K562 (cell line): Measurements from ENCODE around the gene PRKG2. TPM values are rescaled to one million over a fixed set of nuclear protein-coding genes. Genes with fewer than 3 reads are reported as not detected.

Source experiments
- ATAC-seq: fragments of 200-7000 bp; cut with Tn5 transposase; 3 replicates; pipeline ENCODE4 v1.9.1; 2020; ENCODE audit warnings: moderate library complexity
- BruUV-seq: library from RNA; stranded (reverse); fragments of 400-500 nt; replicated peaks from 2 replicates; lab custom pipeline; 2021; lab: Mats Ljungman, UMichigan
- CTCF ChIA-PET: fragments of 300-600 bp; formaldehyde crosslinking; extraction: SDS; loops from one replicate; lab custom pipeline; 2021; ENCODE audit warnings: low intra/inter-chr PET ratio; lab: Yijun Ruan, JAX
- POLR2A ChIA-PET: fragments of 300-600, 350-650 bp; sonication (Branson Sonifier 250); formaldehyde crosslinking; extraction: SDS; loops from one replicate; lab custom pipeline; 2021; ENCODE audit warnings: antibody characterized with exemption, inconsistent platforms; lab: Yijun Ruan, JAX
- DNase-seq, 4 experiments: peaks; one replicate each; pipeline versions ENCODE4 v3.0.0 to v3.0.0-alpha.2; 2011 to 2018; ENCODE audit warnings: low spot score in 3 of 4, mixed read lengths in 3 of 4; ENCODE audit errors: extremely low read depth in 1 of 4
- FAIRE-seq: peaks from 2 replicates; lab custom pipeline; 2011; peaks lifted over from hg19 to GRCh38; lab: Jason Lieb, UNC
- H2AFZ ChIP-seq: 2 replicates; pipeline ENCODE4 v1.6.0; 2011; ENCODE audit warnings: low read depth, low read length, control low read depth, inconsistent platforms
- H3K27ac ChIP-seq: fragments of 200-600 bp; 3 replicates; pipeline ENCODE4 v1.8.0; 2011; ENCODE audit warnings: low read depth, mild to moderate bottlenecking, control low read depth, inconsistent platforms, low read length, moderate library complexity, mixed read lengths; ENCODE audit errors: extremely low read depth
- H3K27me3 ChIP-seq, 2 experiments: fragments of 300-600 bp in 1 of 2; 2 replicates in 1 of 2; 3 replicates in 1 of 2; pipeline versions ENCODE4 v1.6.0 to v1.8.0; 2011; ENCODE audit warnings: inconsistent platforms in 2 of 2, low read length in 2 of 2, mild to moderate bottlenecking in 1 of 2, mixed read lengths in 1 of 2, moderate library complexity in 1 of 2; ENCODE audit not compliant: control insufficient read depth in 2 of 2, insufficient read depth in 2 of 2
- H3K36me3 ChIP-seq: fragments of 300-600 bp; 3 replicates; pipeline ENCODE4 v1.8.0; 2011; ENCODE audit warnings: mild to moderate bottlenecking, low read length, inconsistent platforms; ENCODE audit not compliant: control insufficient read depth, insufficient read depth
- H3K4me1 ChIP-seq, 2 experiments: fragments of 200-600 bp in 1 of 2; replicated peaks in 1 of 2; 2 replicates in 1 of 2; 3 replicates in 1 of 2; pipeline versions ENCODE4 v1.5.1 to v1.8.0; 2011; ENCODE audit warnings: inconsistent platforms in 2 of 2, low read length in 2 of 2, mild to moderate bottlenecking in 1 of 2, mixed read lengths in 1 of 2, moderate library complexity in 1 of 2; ENCODE audit not compliant: control insufficient read depth in 2 of 2, insufficient read depth in 2 of 2
- H3K4me2 ChIP-seq: 2 replicates; pipeline ENCODE4 v1.6.1; 2011; ENCODE audit warnings: low read length, control low read depth, inconsistent platforms, mixed read lengths; ENCODE audit not compliant: insufficient read depth
- H3K4me3 ChIP-seq: fragments of 200-600 bp; sonication (generic), shearing (Covaris generic); 2 replicates; pipeline ENCODE4 v1.5.1; 2016; ENCODE audit warnings: control low read depth, inconsistent platforms
- H3K79me2 ChIP-seq: fragments of 200-600 bp; 3 replicates; pipeline ENCODE4 v1.8.0; 2011; ENCODE audit warnings: low read length, inconsistent platforms; ENCODE audit not compliant: control insufficient read depth, insufficient read depth
- H3K9ac ChIP-seq, 2 experiments: 2 replicates each; pipeline versions ENCODE4 v1.6.0 to v1.6.1; 2011; ENCODE audit warnings: low read depth in 2 of 2, low read length in 2 of 2, control low read depth in 1 of 2, inconsistent platforms in 1 of 2, mild to moderate bottlenecking in 1 of 2, mixed read lengths in 1 of 2; ENCODE audit not compliant: insufficient read depth in 1 of 2
- H3K9me1 ChIP-seq: one replicate; pipeline ENCODE4 v1.6.0; 2011; ENCODE audit warnings: inconsistent platforms, mild to moderate bottlenecking, low read length, moderate library complexity; ENCODE audit not compliant: control insufficient read depth, insufficient read depth
- H3K9me3 ChIP-seq: replicated peaks from 2 replicates; pipeline ENCODE4 v1.5.1; 2011; ENCODE audit warnings: low read depth, low read length, inconsistent platforms; ENCODE audit not compliant: control insufficient read depth, insufficient read depth
- H4K20me1 ChIP-seq: replicated peaks from 2 replicates; pipeline ENCODE4 v1.6.1; 2011; ENCODE audit warnings: low read length, inconsistent platforms, mixed read lengths; ENCODE audit not compliant: control insufficient read depth, insufficient read depth
- FOXA3 ChIP-seq, 2 experiments: fragments of 450-650 bp in 1 of 2; sonication (generic) in 1 of 2; formaldehyde crosslinking; IDR thresholded peaks in 1 of 2; conservative IDR thresholded peaks in 1 of 2; 2 replicates each; pipeline versions ENCODE4 v1.4.0 to v1.8.0; 2020 to 2022; ENCODE audit warnings: mild to moderate bottlenecking in 2 of 2, missing genetic modification reagents in 1 of 2
- HCFC1 ChIP-seq: IDR thresholded peaks from 2 replicates; pipeline ENCODE4 v1.6.1; 2012; ENCODE audit warnings: low read depth, low read length, improper control_type of control experiment
- HNRNPLL ChIP-seq: fragments of 200-400 bp; formaldehyde crosslinking; IDR thresholded peaks from 2 replicates; pipeline ENCODE4 v1.6.1; 2017; ENCODE audit warnings: low read length, low read depth, mild to moderate bottlenecking; ENCODE audit not compliant: poor library complexity, severe bottlenecking
- MEIS2 ChIP-seq: fragments of 450-650 bp; IDR thresholded peaks from 2 replicates; pipeline ENCODE4 v1.6.1; 2014; ENCODE audit warnings: mild to moderate bottlenecking; ENCODE audit not compliant: partially characterized antibody
- NBN ChIP-seq: fragments of 450-650 bp; IDR thresholded peaks from 2 replicates; pipeline ENCODE4 v1.6.1; 2016; ENCODE audit warnings: low read depth, mild to moderate bottlenecking
- NCOA1 ChIP-seq: fragments of 450-650 bp; IDR thresholded peaks from 2 replicates; pipeline ENCODE4 v1.6.1; 2016; ENCODE audit warnings: low read depth
- NCOA2 ChIP-seq, 2 experiments: fragments of 450-650 bp; IDR thresholded peaks; 2 replicates each; pipeline ENCODE4 v1.6.1; 2018; ENCODE audit warnings: mild to moderate bottlenecking in 2 of 2, moderate library complexity in 1 of 2; ENCODE audit not compliant: partially characterized antibody in 2 of 2
- RB1 ChIP-seq: fragments of 450-650 bp; IDR thresholded peaks from 2 replicates; pipeline ENCODE4 v1.6.1; 2017; ENCODE audit warnings: low read depth, mild to moderate bottlenecking
- U2AF2 ChIP-seq: fragments of 200-400 bp; formaldehyde crosslinking; optimal IDR thresholded peaks from 2 replicates; pipeline ENCODE3; 2017; ENCODE audit warnings: low read depth, mild to moderate bottlenecking, low read length
- ZKSCAN8 ChIP-seq: fragments of 200-800 bp; sonication (Bioruptor generic); IDR thresholded peaks from 2 replicates; pipeline ENCODE4 v1.6.1; 2016; ENCODE audit warnings: missing genetic modification characterization, missing compliant biosample characterization
- ZNF124 ChIP-seq: sonication (generic); formaldehyde crosslinking; IDR thresholded peaks from 2 replicates; pipeline ENCODE4 v1.8.1; 2022; ENCODE audit warnings: missing genetic modification reagents
- ZNF232 ChIP-seq: sonication (generic); formaldehyde crosslinking; IDR thresholded peaks from 2 replicates; pipeline ENCODE4 v1.8.0; 2022; ENCODE audit warnings: mild to moderate bottlenecking, missing genetic modification reagents
- ZNF318 ChIP-seq, 2 experiments: fragments of 450-650 bp; IDR thresholded peaks; 2 replicates each; pipeline ENCODE4 v1.6.1; 2016; ENCODE audit warnings: mild to moderate bottlenecking in 2 of 2, borderline replicate concordance in 1 of 2, low read depth in 1 of 2, moderate library complexity in 1 of 2
- WGBS: fragments of 100-300 bp; shearing (Covaris generic); methylation state at CpG from one replicate; pipeline ENCODE4 v1.1.6; 2016; ENCODE audit warnings: low coverage, mixed read lengths; ENCODE audit not compliant: insufficient coverage; ENCODE audit errors: missing lambda C conversion rate; 5-methylcytosine and 5-hydroxymethylcytosine counted together
- in situ Hi-C: fragments of 300-500 bp; cut with MboI; formaldehyde crosslinking; loops from 4 replicates; pipeline ENCODE4 v1.15.0; 2018; ENCODE audit warnings: inconsistent platforms, mixed read lengths
- intact Hi-C: fragments of 100-400 bp; cut with micrococcal nuclease; formaldehyde crosslinking; loops from 2 replicates; pipeline ENCODE4 v1.14.2; 2022
- polyA plus RNA-seq, 8 experiments: library from polyadenylated mRNA; depleted of rRNA in 4 of 8; stranded (reverse) in 5 of 8; unstranded in 3 of 8; fragments of >200 nt; fragmentation: Nextera tagmentation in 2 of 8; fragmentation: Illumina TruSeq in 1 of 8; extraction: Ambion mirVana in 2 of 8; extraction: Trizol in 1 of 8; gene quantifications; 2 replicates each; pipeline versions ENCODE4 v1.2.1 to v1.2.3, GENCODE V29; 2011 to 2014; ENCODE audit warnings: inconsistent platforms in 1 of 8, missing spikeins in 1 of 8
- total RNA-seq, 7 experiments: library from RNA; depleted of rRNA in 6 of 7; stranded (reverse); fragments of >200 nt in 6 of 7; fragmentation: Illumina TruSeq in 2 of 7; extraction: Trizol in 2 of 7; gene quantifications; 2 replicates each; pipeline versions ENCODE4 v1.2.1 to v1.2.3, GENCODE V29; 2011 to 2021; ENCODE audit warnings: low replicate concordance in 1 of 7

PRKG2 gene
- total and polyA plus RNA-seq, 9 of the 15 experiments (the other 6 are each of a cell fraction or from before 2014, with no cell fraction given), result 0.01 to 0.68 (median 0.34) TPM

GRCh38 chr4:81096566-81096965 lies 118.5 kb downstream of the PRKG2 start:
- ChIA-PET POLR2A (no interaction called here), CTCF (no interaction called here)
- H3K9ac ChIP-seq, result no peak overlapping the region
- no peak overlapping the region for H3K27ac ChIP-seq
- no peaks in the 10 kb centered on the region for H3K27me3 ChIP-seq
- 0% methylated on average over 1 of the region's 1 CpG for WGBS
- H3K4me3 ChIP-seq, result no peak overlapping the region
- no peaks in the 10 kb centered on the region for H4K20me1 ChIP-seq
- H3K9me3 ChIP-seq, result no peaks in the 10 kb centered on the region
- no peaks in the 10 kb centered on the region for H3K4me1 ChIP-seq
- in situ Hi-C loops, result loop anchor here (25.0 kb wide), 1 partner anchor 241 kb away; no protein-coding TSS in a partner anchor
- intact Hi-C loops, result no loop called here
- H3K9me1 ChIP-seq, result no peaks in the 10 kb centered on the region
- H2AFZ ChIP-seq, result no peak overlapping the region
- H3K4me2 ChIP-seq, result no peak overlapping the region
- DNase-seq (no peak), FAIRE-seq (no peak), ATAC-seq (no peak)
- no TSS peak for BruUV-seq
- no peaks in the 10 kb centered on the region for H3K79me2 ChIP-seq
- TF ChIP-seq NCOA2 (IDR thresholded peaks at IDR 0.05; ENCODE audit: partially characterized antibody in 2 of 2) (no peak), NBN (no peak), RB1 (no peak), ZNF124 (no peak), FOXA3 (CRISPR knock-in tag; conservative IDR thresholded peaks at IDR 0.05 in 1 of 2, IDR thresholded peaks at IDR 0.05 in 1 of 2) (no peak), U2AF2 (no peak), NCOA1 (no peak), ZKSCAN8 (CRISPR knock-in tag) (no peak), HCFC1 (no peak), MEIS2 (no peak), HNRNPLL (no peak), ZNF232 (no peak), ZNF318 (IDR thresholded peaks at IDR 0.05; ENCODE audit: borderline replicate concordance in 1 of 2, low read depth in 1 of 2) (no peak)
- H3K36me3 ChIP-seq, result no peaks in the 10 kb centered on the region
